Measurements from ENCODE around the gene ERCC6L2.

ERCC6L2 gene

GRCh38 chr9:95870352-95870751 is 5.1 kb upstream of the ERCC6L2 start:
- DNase-seq (ENCODE audit: insufficient read length): no peak
- no peak for TF ChIP-seq TAF1 (IDR thresholded peaks at IDR 0.05; ENCODE audit: borderline replicate concordance, low read depth, low read length)
- no peak for TF ChIP-seq POLR2A (IDR thresholded peaks at IDR 0.05; ENCODE audit: low read depth, low read length)
- TF ChIP-seq POLR2AphosphoS5 (IDR thresholded peaks at IDR 0.05; ENCODE audit: low read depth, low read length): no peak

GRCh38 chr9:95870906-95871305 is 4.6 kb upstream of the ERCC6L2 start:
- TF ChIP-seq POLR2A (IDR thresholded peaks at IDR 0.05; ENCODE audit: low read depth, low read length) (no peak), TAF1 (IDR thresholded peaks at IDR 0.05; ENCODE audit: borderline replicate concordance, low read depth, low read length) (no peak), POLR2AphosphoS5 (IDR thresholded peaks at IDR 0.05; ENCODE audit: low read depth, low read length) (no peak)
- DNase-seq (ENCODE audit: insufficient read length) (no peak), FAIRE-seq (no peak)

More at GRCh38 chr9:95870352-95870751, 5.1 kb upstream of the ERCC6L2 start:
- FAIRE-seq: no peak

- FAIRE-seq (peak; percentile 36), DNase-seq (ENCODE audit: insufficient read length) (no peak)
- TF ChIP-seq POLR2A (IDR thresholded peaks at IDR 0.05; ENCODE audit: low read depth, low read length): no peak; the same call in 1 of the 2 replicates
- TF ChIP-seq TAF1 (IDR thresholded peaks at IDR 0.05; ENCODE audit: borderline replicate concordance, low read depth, low read length): no peak
- no peak for TF ChIP-seq POLR2AphosphoS5 (IDR thresholded peaks at IDR 0.05; ENCODE audit: low read depth, low read length)
Measured at GRCh38 chr9:95874303-95874988, 1.0 kb upstream of the ERCC6L2 start.

- TF ChIP-seq TAF1 (IDR thresholded peaks at IDR 0.05; ENCODE audit: borderline replicate concordance, low read depth, low read length): no peak
- TF ChIP-seq POLR2AphosphoS5 (IDR thresholded peaks at IDR 0.05; ENCODE audit: low read depth, low read length): no peak; the same call in 1 of the 2 replicates
- 0 out of 2 replicates have a peak, but pooled peaks have one; percentile 2 for TF ChIP-seq POLR2A (IDR thresholded peaks at IDR 0.05; ENCODE audit: low read depth, low read length)
- DNase-seq (ENCODE audit: insufficient read length) (peak; percentile 29), FAIRE-seq (no peak)
Measured at GRCh38 chr9:95874989-95875304, 544 bp upstream of the ERCC6L2 start.

GRCh38 chr9:95876138-95876444 is 600 bp downstream of the ERCC6L2 start:
- DNase-seq (ENCODE audit: insufficient read length) (no peak), FAIRE-seq (no peak)

GRCh38 chr9:95876595-95876994 is 1.1 kb downstream of the ERCC6L2 start:
- TF ChIP-seq POLR2A (IDR thresholded peaks at IDR 0.05; ENCODE audit: low read depth, low read length) (no peak), TAF1 (IDR thresholded peaks at IDR 0.05; ENCODE audit: borderline replicate concordance, low read depth, low read length) (no peak), POLR2AphosphoS5 (IDR thresholded peaks at IDR 0.05; ENCODE audit: low read depth, low read length) (no peak)
- FAIRE-seq (no peak), DNase-seq (ENCODE audit: insufficient read length) (no peak)

More at GRCh38 chr9:95876138-95876444, 600 bp downstream of the ERCC6L2 start:
- no peak for TF ChIP-seq TAF1 (IDR thresholded peaks at IDR 0.05; ENCODE audit: borderline replicate concordance, low read depth, low read length)
- TF ChIP-seq POLR2AphosphoS5 (IDR thresholded peaks at IDR 0.05; ENCODE audit: low read depth, low read length): no peak
- no peak for TF ChIP-seq POLR2A (IDR thresholded peaks at IDR 0.05; ENCODE audit: low read depth, low read length)

GRCh38 chr9:95877984-95878383 is 2.5 kb downstream of the ERCC6L2 start:
- no peak for DNase-seq (ENCODE audit: insufficient read length)
- no peak for FAIRE-seq
- TF ChIP-seq POLR2AphosphoS5 (IDR thresholded peaks at IDR 0.05; ENCODE audit: low read depth, low read length) (no peak), TAF1 (IDR thresholded peaks at IDR 0.05; ENCODE audit: borderline replicate concordance, low read depth, low read length) (no peak), POLR2A (IDR thresholded peaks at IDR 0.05; ENCODE audit: low read depth, low read length) (no peak)

- FAIRE-seq (no peak), DNase-seq (ENCODE audit: insufficient read length) (no peak)
- no peak for TF ChIP-seq TAF1 (IDR thresholded peaks at IDR 0.05; ENCODE audit: borderline replicate concordance, low read depth, low read length)
- TF ChIP-seq POLR2AphosphoS5 (IDR thresholded peaks at IDR 0.05; ENCODE audit: low read depth, low read length): no peak
- no peak for TF ChIP-seq POLR2A (IDR thresholded peaks at IDR 0.05; ENCODE audit: low read depth, low read length)
Measured at GRCh38 chr9:95879591-95879990, 4.1 kb downstream of the ERCC6L2 start.

- DNase-seq (ENCODE audit: insufficient read length) (no peak), FAIRE-seq (no peak)
Measured at GRCh38 chr9:95880021-95880690, 4.7 kb downstream of the ERCC6L2 start.

GRCh38 chr9:95887926-95888497 is 12.5 kb downstream of the ERCC6L2 start:
- DNase-seq (ENCODE audit: insufficient read length): no peak
- FAIRE-seq: no peak
- TF ChIP-seq TAF1 (IDR thresholded peaks at IDR 0.05; ENCODE audit: borderline replicate concordance, low read depth, low read length): no peak
- no peak for TF ChIP-seq POLR2A (IDR thresholded peaks at IDR 0.05; ENCODE audit: low read depth, low read length)
- TF ChIP-seq POLR2AphosphoS5 (IDR thresholded peaks at IDR 0.05; ENCODE audit: low read depth, low read length): no peak

More at GRCh38 chr9:95880021-95880690, 4.7 kb downstream of the ERCC6L2 start:
- TF ChIP-seq POLR2A (IDR thresholded peaks at IDR 0.05; ENCODE audit: low read depth, low read length) (no peak), TAF1 (IDR thresholded peaks at IDR 0.05; ENCODE audit: borderline replicate concordance, low read depth, low read length) (no peak), POLR2AphosphoS5 (IDR thresholded peaks at IDR 0.05; ENCODE audit: low read depth, low read length) (no peak)

- TF ChIP-seq POLR2A (IDR thresholded peaks at IDR 0.05; ENCODE audit: low read depth, low read length): no peak
- TF ChIP-seq TAF1 (IDR thresholded peaks at IDR 0.05; ENCODE audit: borderline replicate concordance, low read depth, low read length): no peak
- no peak for TF ChIP-seq POLR2AphosphoS5 (IDR thresholded peaks at IDR 0.05; ENCODE audit: low read depth, low read length)
- FAIRE-seq (no peak), DNase-seq (ENCODE audit: insufficient read length) (no peak)
Measured at GRCh38 chr9:95890594-95890993, 15.1 kb downstream of the ERCC6L2 start.
